HG02678 (cell line): Measurements from ENCODE around the gene HIF1A.
A peak's percentile ranks its signal among the peaks of the same experiment; 100 is the strongest.
"Not testable (repeated sequence)": the region's sequence is repeated elsewhere in the genome, so short reads cannot be mapped to it uniquely, and the experiment has no call there.

ENCODE experiments used
- ATAC-seq: cut with Tn5 transposase; IDR thresholded peaks from one replicate; pipeline ENCODE4 v1.9.1; 2021; ENCODE audit warnings: mild to moderate bottlenecking, moderate library complexity; ENCODE audit not compliant: unreplicated experiment

HIF1A gene

GRCh38 chr14:61744238-61744637 is 48.9 kb downstream of the HIF1A start:
- ATAC-seq, result no peak

- not testable (repeated sequence) for ATAC-seq
Measured at GRCh38 chr14:61746346-61746745, 51.0 kb downstream of the HIF1A start.

GRCh38 chr14:61746881-61747280 is 51.6 kb downstream of the HIF1A start:
- no peak for ATAC-seq

GRCh38 chr14:61747342-61747741 is 52.0 kb downstream of the HIF1A start:
- no peak for ATAC-seq

GRCh38 chr14:61749264-61749663 is 54.0 kb downstream of the HIF1A start:
- ATAC-seq, result no peak

GRCh38 chr14:61749867-61750266 is 54.6 kb downstream of the HIF1A start:
- no peak for ATAC-seq

GRCh38 chr14:61750708-61751474 is 55.6 kb downstream of the HIF1A start:
- peak; percentile 94 for ATAC-seq

GRCh38 chr14:61751475-61751989 is 56.2 kb downstream of the HIF1A start:
- ATAC-seq, result no peak

GRCh38 chr14:61752626-61753025 is 57.3 kb downstream of the HIF1A start:
- ATAC-seq, result peak; percentile 41

GRCh38 chr14:61753631-61754030 is 58.3 kb downstream of the HIF1A start:
- ATAC-seq, result no peak

- ATAC-seq, result no peak
Measured at GRCh38 chr14:61754627-61755381, 59.5 kb downstream of the HIF1A start.

GRCh38 chr14:61755382-61755742 is 60.0 kb downstream of the HIF1A start:
- not testable (repeated sequence) for ATAC-seq

- no peak for ATAC-seq
Measured at GRCh38 chr14:61756135-61756534, 60.8 kb downstream of the HIF1A start.

- ATAC-seq, result no peak
Measured at GRCh38 chr14:61759878-61760277, 64.6 kb downstream of the HIF1A start.

- no peak for ATAC-seq
Measured at GRCh38 chr14:61761557-61761956, 66.2 kb downstream of the HIF1A start.

- ATAC-seq, result peak; percentile 99
Measured at GRCh38 chr14:61761959-61762786, 66.9 kb downstream of the HIF1A start, which contains the start of gene SNAPC1. SNAPC1 (plus strand) TSS chr14:61762420; CDS start chr14:61762461, 41 bp downstream.

GRCh38 chr14:61764342-61765122 is 69.2 kb downstream of the HIF1A start:
- no peak for ATAC-seq

- no peak for ATAC-seq
Measured at GRCh38 chr14:61765225-61765943, 70.1 kb downstream of the HIF1A start.

- ATAC-seq, result no peak
Measured at GRCh38 chr14:61766151-61766550, 70.8 kb downstream of the HIF1A start.

- no peak for ATAC-seq
Measured at GRCh38 chr14:61768240-61768639, 72.9 kb downstream of the HIF1A start.
